Esophagus squamous epithelium (tissue), 5 donors: ENCODE results near the gene NKD1. TPM values are rescaled to one million over a fixed set of nuclear protein-coding genes. Genes with fewer than 3 reads are reported as not detected.

ENCODE experiments used
- DNase-seq: peaks from one replicate; lab custom pipeline; 2025; lab: John Stamatoyannopoulos, UW
- H3K27ac ChIP-seq, 4 donors: fragments of 200-600 bp; sonication (generic); one replicate each; pipeline ENCODE4 v1.5.1; 2016 to 2019; ENCODE audit warnings: mild to moderate bottlenecking in 1 of 4
- H3K27me3 ChIP-seq, 4 donors: fragments of 200-600 bp; sonication (generic); 1 replicate in 3 of 4; 2 replicates in 1 of 4; pipeline versions ENCODE4 v1.5.1 to v1.6.0; 2017 to 2021; ENCODE audit warnings: antibody characterized with exemption in 1 of 4
- H3K36me3 ChIP-seq, 3 donors: fragments of 200-600 bp; sonication (generic); one replicate each; pipeline ENCODE4 v1.5.1; 2016 to 2019
- H3K4me1 ChIP-seq, 3 donors: fragments of 200-600 bp; sonication (generic); one replicate each; pipeline ENCODE4 v1.5.1; 2017 to 2019
- H3K4me3 ChIP-seq, 4 donors: fragments of 200-600 bp; sonication (generic); 1 replicate in 3 of 4; 2 replicates in 1 of 4; pipeline ENCODE4 v1.5.1; 2016 to 2019; ENCODE audit warnings: mild to moderate bottlenecking in 2 of 4, moderate library complexity in 1 of 4
- H3K9me3 ChIP-seq, 3 donors: fragments of 200-600 bp; sonication (generic); one replicate each; pipeline ENCODE4 v1.5.1; 2016 to 2019
- POLR2A ChIP-seq, 4 donors: fragments of 450-650 bp; IDR thresholded peaks; one replicate each; pipeline ENCODE4 v1.6.1; 2017; ENCODE audit warnings: antibody characterized with exemption in 4 of 4, mild to moderate bottlenecking in 4 of 4, moderate library complexity in 3 of 4
- WGBS, 2 donors: methylation state at CpG; one replicate each; pipeline ENCODE4 v1.1.5; 2018; 5-methylcytosine and 5-hydroxymethylcytosine counted together
- intact Hi-C: fragments of 100-400 bp; cut with DNase I; formaldehyde crosslinking; loops from one replicate; pipeline ENCODE4 v1.15.0; 2022
- total RNA-seq, 4 donors: library from RNA; depleted of rRNA; stranded (reverse); fragments of >200 nt; gene quantifications; one replicate each; pipeline ENCODE4 v1.1.0, GENCODE V29; 2016
- TF ChIP-seq, protein P1 (sequence below), 6 experiments: fragments of 450-650 bp in 4 of 6; fragments of 200-600 bp in 2 of 6; sonication (generic) in 2 of 6; IDR thresholded peaks; one replicate each; pipeline ENCODE4 v1.5.1; 2016 to 2019; ENCODE audit warnings: antibody characterized with exemption in 6 of 6, mild to moderate bottlenecking in 4 of 6, moderate library complexity in 4 of 6
- donor health status: DM: yes; HTN: yes; CAD: no.

NKD1 gene
- total RNA-seq, 4 donors from 2014 or later = 1.1 to 10.5 (median 3.1) TPM

DNA sequence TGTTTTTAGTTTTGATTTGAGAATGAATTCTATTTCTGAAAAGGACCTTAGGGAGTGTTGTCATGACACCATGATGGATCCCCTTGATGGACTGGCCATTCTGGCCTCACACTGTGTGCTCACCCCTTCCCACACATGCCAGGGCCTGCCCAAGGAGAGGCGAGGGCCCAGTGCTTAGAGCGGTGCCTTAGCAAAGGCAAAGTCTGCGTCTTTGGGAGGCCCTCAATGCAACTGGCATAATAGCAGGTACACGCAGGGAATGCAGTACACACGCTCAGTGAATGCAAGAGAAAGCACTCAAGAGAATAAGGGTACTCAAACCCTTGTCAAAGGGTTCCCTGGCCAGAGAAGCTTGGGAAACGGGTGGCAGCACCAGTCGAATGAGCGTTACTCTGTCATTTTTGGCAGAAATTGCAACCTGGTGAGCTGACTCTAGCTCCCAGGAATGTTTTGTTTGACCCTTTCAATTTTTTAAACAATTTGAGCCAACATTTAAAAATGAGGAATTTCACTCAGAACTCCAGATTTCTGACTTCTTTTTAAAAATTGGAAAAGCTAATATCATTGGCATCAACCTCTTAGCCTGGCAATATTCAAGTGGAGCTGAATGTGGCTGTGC is 32.1 kb downstream of the NKD1 start:
- Histone ChIP-seq H3K27ac (peak overlapping the region in 1 of 4 donors; percentile 74), H3K36me3 (no peaks in the 10 kb centered on the region), H3K4me1 (peaks cover 8 to 67% (median 20%) of the 10 kb centered on the region in 3 donors), H3K9me3 (no peaks in the 10 kb centered on the region), H3K27me3 (no peaks in the 10 kb centered on the region), H3K4me3 (no peak overlapping the region)
- intact Hi-C loops = no loop called here
- 75 to 81% methylated on average over 8 of the region's 8 CpGs for WGBS, 2 donors
- TF ChIP-seq, protein P1, sequence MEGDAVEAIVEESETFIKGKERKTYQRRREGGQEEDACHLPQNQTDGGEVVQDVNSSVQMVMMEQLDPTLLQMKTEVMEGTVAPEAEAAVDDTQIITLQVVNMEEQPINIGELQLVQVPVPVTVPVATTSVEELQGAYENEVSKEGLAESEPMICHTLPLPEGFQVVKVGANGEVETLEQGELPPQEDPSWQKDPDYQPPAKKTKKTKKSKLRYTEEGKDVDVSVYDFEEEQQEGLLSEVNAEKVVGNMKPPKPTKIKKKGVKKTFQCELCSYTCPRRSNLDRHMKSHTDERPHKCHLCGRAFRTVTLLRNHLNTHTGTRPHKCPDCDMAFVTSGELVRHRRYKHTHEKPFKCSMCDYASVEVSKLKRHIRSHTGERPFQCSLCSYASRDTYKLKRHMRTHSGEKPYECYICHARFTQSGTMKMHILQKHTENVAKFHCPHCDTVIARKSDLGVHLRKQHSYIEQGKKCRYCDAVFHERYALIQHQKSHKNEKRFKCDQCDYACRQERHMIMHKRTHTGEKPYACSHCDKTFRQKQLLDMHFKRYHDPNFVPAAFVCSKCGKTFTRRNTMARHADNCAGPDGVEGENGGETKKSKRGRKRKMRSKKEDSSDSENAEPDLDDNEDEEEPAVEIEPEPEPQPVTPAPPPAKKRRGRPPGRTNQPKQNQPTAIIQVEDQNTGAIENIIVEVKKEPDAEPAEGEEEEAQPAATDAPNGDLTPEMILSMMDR (IDR thresholded peaks at IDR 0.05) = no peak
- no peak for TF ChIP-seq POLR2A (IDR thresholded peaks at IDR 0.05)
- no peak for DNase-seq

DNA sequence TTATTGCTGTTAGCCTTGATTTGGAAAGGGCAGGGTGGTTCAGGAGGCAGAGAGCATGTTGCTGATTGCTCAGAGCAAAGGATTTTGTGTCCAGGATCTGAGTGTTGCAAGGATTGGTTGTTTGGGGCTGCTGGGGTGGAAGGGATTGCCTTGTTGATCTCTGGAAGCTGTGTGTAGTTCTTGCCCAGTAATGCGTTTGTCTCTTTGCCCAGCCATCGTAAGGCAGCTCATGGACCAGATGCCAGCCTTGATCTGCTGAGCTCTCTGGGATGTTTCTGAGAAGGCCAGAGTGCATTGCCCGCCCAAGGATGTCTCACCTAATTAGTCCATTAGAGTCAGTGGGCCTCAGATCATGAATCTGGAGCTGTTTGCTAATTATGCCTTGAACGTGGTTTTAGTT is 33.6 kb downstream of the NKD1 start:
- H3K36me3 ChIP-seq = no peaks in the 10 kb centered on the region
- H3K4me1 ChIP-seq = peaks cover 8 to 72% (median 21%) of the 10 kb centered on the region in 3 donors
- H3K4me3 ChIP-seq = no peak overlapping the region
- H3K27me3 ChIP-seq = no peaks in the 10 kb centered on the region
- TF ChIP-seq, protein P1 (IDR thresholded peaks at IDR 0.05) = no peak
- no peak for TF ChIP-seq POLR2A (IDR thresholded peaks at IDR 0.05)
- intact Hi-C loops = no loop called here
- DNase-seq = no peak
- 61 to 89% methylated on average over 4 of the region's 4 CpGs for WGBS, 2 donors
- no peaks in the 10 kb centered on the region for H3K9me3 ChIP-seq
- peak overlapping the region; percentile 33 to 80 (median 55) for H3K27ac ChIP-seq

DNA sequence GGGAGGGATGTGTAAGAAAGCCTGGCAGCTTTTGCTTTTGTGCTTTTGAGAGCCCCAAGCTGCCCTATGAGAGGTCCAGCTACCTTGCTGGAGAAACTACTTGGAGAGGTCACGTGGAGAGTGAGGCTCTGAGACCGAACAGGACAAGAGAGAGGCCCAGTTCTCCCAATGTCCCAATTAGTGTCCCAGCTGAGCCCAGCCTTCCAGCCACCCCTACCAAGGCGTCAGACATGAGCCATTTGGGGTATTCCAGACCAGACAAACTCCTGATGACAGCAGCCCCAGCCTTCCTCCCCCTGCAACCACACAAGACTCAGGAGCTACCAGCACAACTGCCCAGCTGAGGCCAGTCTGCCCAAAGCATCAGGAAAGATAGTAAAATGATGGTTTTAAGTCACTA is 35.0 kb downstream of the NKD1 start:
- peaks cover 8 to 70% (median 21%) of the 10 kb centered on the region in 3 donors for H3K4me1 ChIP-seq
- intact Hi-C loops = no loop called here
- no peak for DNase-seq
- no peak overlapping the region for H3K4me3 ChIP-seq
- no peaks in the 10 kb centered on the region for H3K27me3 ChIP-seq
- H3K9me3 ChIP-seq = no peaks in the 10 kb centered on the region
- WGBS, 2 donors = 100% methylated on average over 1 of the region's 3 CpGs; no CpG with 5 or more reads in 1 of the 2 donors
- peak overlapping the region in 3 of 4 donors; percentile 5 to 74 (median 5) for H3K27ac ChIP-seq
- H3K36me3 ChIP-seq = no peaks in the 10 kb centered on the region
- TF ChIP-seq POLR2A (IDR thresholded peaks at IDR 0.05) = no peak
- TF ChIP-seq, protein P1 (IDR thresholded peaks at IDR 0.05) = no peak

DNA sequence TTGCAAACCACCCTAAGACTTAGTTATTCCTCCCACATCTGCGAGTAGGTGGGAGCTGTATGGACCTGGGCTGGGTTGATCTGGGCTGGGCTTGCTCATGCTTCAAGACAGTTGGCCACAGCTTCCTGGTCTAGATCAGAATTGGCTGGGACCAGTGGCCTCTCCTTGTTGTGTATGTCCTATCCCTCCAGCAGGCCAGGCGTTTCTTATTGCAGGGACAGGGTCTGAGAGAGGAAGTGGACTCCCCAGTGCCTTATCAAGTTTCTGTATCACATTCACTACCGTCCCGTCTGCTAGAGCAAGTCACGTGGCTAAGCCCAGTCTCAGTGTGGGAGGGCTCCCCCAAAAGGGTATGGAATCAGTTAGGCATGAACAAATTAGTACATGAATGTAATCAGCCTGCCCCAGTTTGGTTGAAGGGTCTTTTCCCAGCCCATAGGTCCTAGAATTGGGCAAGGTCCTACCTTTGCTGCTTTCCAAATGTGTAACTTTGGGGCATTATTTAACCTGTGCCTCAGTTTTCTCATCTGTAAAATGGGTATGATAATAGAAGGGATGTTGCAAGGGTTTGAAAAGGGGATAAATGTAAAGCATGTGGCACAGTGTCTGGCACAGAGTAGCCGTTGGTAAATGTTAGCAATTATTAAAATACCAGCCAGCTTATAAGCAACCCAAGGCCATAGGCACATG is 36.0 kb downstream of the NKD1 start:
- intact Hi-C loops = no loop called here
- no peaks in the 10 kb centered on the region for H3K27me3 ChIP-seq
- TF ChIP-seq, protein P1 (IDR thresholded peaks at IDR 0.05) = no peak
- no peak for TF ChIP-seq POLR2A (IDR thresholded peaks at IDR 0.05)
- H3K27ac ChIP-seq = peak overlapping the region; percentile 51 to 87 (median 74)
- DNase-seq = no peak
- no peaks in the 10 kb centered on the region for H3K9me3 ChIP-seq
- peaks cover 8 to 74% (median 24%) of the 10 kb centered on the region in 3 donors for H3K4me1 ChIP-seq
- no peaks in the 10 kb centered on the region for H3K36me3 ChIP-seq
- no peak overlapping the region for H3K4me3 ChIP-seq
- 39 to 63% methylated on average over 6 of the region's 6 CpGs for whole genome bisulfite sequencing, 2 donors

- Histone ChIP-seq H3K9me3 (no peaks in the 10 kb centered on the region), H3K4me3 (no peak overlapping the region), H3K36me3 (no peaks in the 10 kb centered on the region), H3K27me3 (no peaks in the 10 kb centered on the region), H3K27ac (peak overlapping the region; percentile 51 to 87 (median 74)), H3K4me1 (peaks cover 8 to 69% (median 20%) of the 10 kb centered on the region in 3 donors)
- DNase-seq = no peak
- 86% methylated on average over 7 of the region's 16 CpGs; no CpG with 5 or more reads in 1 of the 2 donors for WGBS, 2 donors
- intact Hi-C loops = no loop called here
- TF ChIP-seq, protein P1 (IDR thresholded peaks at IDR 0.05) = no peak
- TF ChIP-seq POLR2A (IDR thresholded peaks at IDR 0.05) = no peak
Measured at GRCh38 chr16:50585331-50585776, 37.2 kb downstream of the NKD1 start.
